HEK293 (cell line): ENCODE data around the gene MRPL32.

Experiments
- ATF2 ChIP-seq: fragments of 450-650 bp; formaldehyde crosslinking; IDR thresholded peaks from 2 replicates; pipeline ENCODE4 v1.5.1; 2016; ENCODE audit warnings: missing biosample characterization, missing genetic modification characterization, low read depth
- CTCF ChIP-seq: fragments of 450-650 bp; formaldehyde crosslinking; IDR thresholded peaks from 2 replicates; pipeline ENCODE4 v1.5.1; 2016; ENCODE audit warnings: missing biosample characterization, missing genetic modification characterization
- INSM2 ChIP-seq: fragments of 450-650 bp; formaldehyde crosslinking; IDR thresholded peaks from 2 replicates; pipeline ENCODE4 v1.5.1; 2016; ENCODE audit warnings: missing biosample characterization, missing genetic modification characterization
- ZNF362 ChIP-seq: fragments of 450-650 bp; formaldehyde crosslinking; IDR thresholded peaks from 2 replicates; pipeline ENCODE4 v1.5.1; 2016; ENCODE audit warnings: missing biosample characterization, missing genetic modification characterization
- ZNF426 ChIP-seq: fragments of 450-650 bp; formaldehyde crosslinking; IDR thresholded peaks from 2 replicates; pipeline ENCODE4 v1.5.1; 2017; ENCODE audit warnings: missing biosample characterization, missing genetic modification characterization, mild to moderate bottlenecking, inconsistent platforms, moderate library complexity
- ZNF510 ChIP-seq: fragments of 450-650 bp; formaldehyde crosslinking; IDR thresholded peaks from 2 replicates; pipeline ENCODE4 v1.5.1; 2018; ENCODE audit warnings: mild to moderate bottlenecking, missing genetic modification characterization, missing biosample characterization; ENCODE audit not compliant: insufficient replicate concordance
- ZNF580 ChIP-seq: fragments of 450-650 bp; formaldehyde crosslinking; IDR thresholded peaks from 2 replicates; pipeline ENCODE4 v1.5.1; 2016; ENCODE audit warnings: missing biosample characterization, missing genetic modification characterization
- ZNF768 ChIP-seq: fragments of 450-650 bp; formaldehyde crosslinking; IDR thresholded peaks from 2 replicates; pipeline ENCODE4 v1.5.1; 2018; ENCODE audit warnings: missing biosample characterization, mild to moderate bottlenecking, missing genetic modification characterization
- ZNF792 ChIP-seq: fragments of 450-650 bp; formaldehyde crosslinking; IDR thresholded peaks from 2 replicates; pipeline ENCODE4 v1.5.1; 2016; ENCODE audit warnings: missing biosample characterization, missing genetic modification characterization

GRCh38 chr7:42929449-42929848 lies 2.7 kb upstream of the MRPL32 start:
- TF ChIP-seq CTCF (tag by site-specific recombination) (no peak), ZNF580 (tag by site-specific recombination) (no peak), ZNF426 (tag by site-specific recombination) (no peak), ZNF768 (tag by site-specific recombination) (no peak), ZNF362 (tag by site-specific recombination) (no peak), ATF2 (tag by site-specific recombination) (no peak), INSM2 (no peak), ZNF510 (tag by site-specific recombination) (no peak), ZNF792 (tag by site-specific recombination) (no peak)
